Measurements from ENCODE around the gene ALOX15B.

ALOX15B gene

GRCh38 chr17:8089728-8090127, 50.9 kb downstream of the ALOX15B start:
- no peaks in the 10 kb centered on the region; the same call in none of the 2 replicates for H3K27me3 ChIP-seq (ENCODE audit: control insufficient read depth, insufficient read depth, low read length)
- no peak overlapping the region for H3K27ac ChIP-seq (ENCODE audit: low read depth, low read length)
- no peak overlapping the region for H3K4me3 ChIP-seq (ENCODE audit: low read depth, low read length)
- no peaks in the 10 kb centered on the region; the same call in 1 of the 2 replicates for H3K4me1 ChIP-seq (ENCODE audit: control insufficient read depth, insufficient read depth, low read length)
- H3K36me3 ChIP-seq (ENCODE audit: control insufficient read depth, insufficient read depth, low read length), result no peaks in the 10 kb centered on the region
- H3K9ac ChIP-seq (ENCODE audit: low read depth, low read length), result no peak overlapping the region
- no peaks in the 10 kb centered on the region for H3K9me3 ChIP-seq (ENCODE audit: control insufficient read depth, insufficient read depth, low read length)

DNA sequence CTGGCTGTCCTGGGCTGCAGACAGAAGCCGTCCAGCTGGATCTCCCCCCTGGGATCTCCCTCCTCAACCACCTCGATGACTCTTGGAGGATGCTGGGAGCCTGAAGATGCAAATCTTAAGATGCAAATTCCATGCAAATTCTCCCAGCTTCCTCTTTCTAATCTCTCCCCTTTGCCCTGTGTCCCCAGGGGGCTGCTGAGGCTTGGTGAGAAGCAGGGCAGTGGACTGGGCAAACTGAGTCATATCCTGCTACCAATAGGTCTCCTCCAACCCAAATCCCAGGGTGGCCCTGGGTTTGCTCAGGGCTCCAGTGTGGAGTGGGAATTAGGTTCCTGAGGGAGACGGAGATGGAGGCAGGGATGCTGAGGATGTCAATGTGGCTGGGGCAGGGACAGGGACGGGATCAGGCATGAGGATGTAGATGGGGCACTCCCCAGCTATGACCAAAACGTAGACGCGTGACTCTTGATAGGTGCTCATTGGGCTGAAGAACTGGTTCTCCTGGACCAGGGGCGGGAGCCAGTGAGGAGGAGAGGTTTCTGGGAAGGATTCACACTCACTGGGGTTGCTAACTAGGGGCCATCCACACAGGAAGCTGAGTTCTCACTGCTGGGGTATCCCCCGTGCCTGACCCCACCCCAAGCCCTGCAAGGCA, 52.3 kb downstream of the ALOX15B start:
- H3K27me3 ChIP-seq (ENCODE audit: control insufficient read depth, insufficient read depth, low read length), result no peaks in the 10 kb centered on the region; the same call in none of the 2 replicates
- H3K4me3 ChIP-seq (ENCODE audit: low read depth, low read length), result no peak overlapping the region
- no peak overlapping the region for H3K9ac ChIP-seq (ENCODE audit: low read depth, low read length)
- H3K4me1 ChIP-seq (ENCODE audit: control insufficient read depth, insufficient read depth, low read length), result no peaks in the 10 kb centered on the region; the same call in 1 of the 2 replicates
- no peaks in the 10 kb centered on the region for H3K36me3 ChIP-seq (ENCODE audit: control insufficient read depth, insufficient read depth, low read length)
- no peak overlapping the region for H3K27ac ChIP-seq (ENCODE audit: low read depth, low read length)
- H3K9me3 ChIP-seq (ENCODE audit: control insufficient read depth, insufficient read depth, low read length), result no peaks in the 10 kb centered on the region

DNA sequence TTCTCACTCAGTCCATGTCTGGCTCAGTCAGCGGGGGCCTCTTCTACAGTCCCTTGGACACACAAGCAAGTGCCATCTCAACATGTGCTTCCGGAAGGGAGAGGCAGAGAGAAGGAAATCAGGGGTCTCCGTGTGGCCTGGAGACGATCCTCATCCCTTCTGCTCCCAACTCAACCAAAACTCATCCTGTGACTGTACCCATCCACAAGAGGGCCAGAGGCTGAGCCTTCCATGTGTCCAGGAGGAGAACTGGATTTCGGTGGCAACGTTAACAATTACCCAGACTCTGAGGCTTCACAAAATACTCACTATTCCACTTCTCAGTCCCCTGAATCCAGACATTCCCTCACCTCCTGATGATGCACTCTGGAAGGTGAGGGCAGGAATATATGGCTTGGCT, 56.5 kb downstream of the ALOX15B start:
- Histone ChIP-seq H3K4me1 (ENCODE audit: control insufficient read depth, insufficient read depth, low read length) (no peaks in the 10 kb centered on the region; the same call in 1 of the 2 replicates), H3K9ac (ENCODE audit: low read depth, low read length) (no peak overlapping the region), H3K4me3 (ENCODE audit: low read depth, low read length) (no peak overlapping the region), H3K36me3 (ENCODE audit: control insufficient read depth, insufficient read depth, low read length) (no peaks in the 10 kb centered on the region), H3K9me3 (ENCODE audit: control insufficient read depth, insufficient read depth, low read length) (no peaks in the 10 kb centered on the region), H3K27ac (ENCODE audit: low read depth, low read length) (no peak overlapping the region), H3K27me3 (ENCODE audit: control insufficient read depth, insufficient read depth, low read length) (no peaks in the 10 kb centered on the region; the same call in 1 of the 2 replicates)

GRCh38 chr17:8096541-8096940, 57.7 kb downstream of the ALOX15B start:
- H3K27ac ChIP-seq (ENCODE audit: low read depth, low read length), result no peak overlapping the region
- no peaks in the 10 kb centered on the region for H3K9me3 ChIP-seq (ENCODE audit: control insufficient read depth, insufficient read depth, low read length)
- H3K36me3 ChIP-seq (ENCODE audit: control insufficient read depth, insufficient read depth, low read length), result no peaks in the 10 kb centered on the region
- no peaks in the 10 kb centered on the region; the same call in 1 of the 2 replicates for H3K27me3 ChIP-seq (ENCODE audit: control insufficient read depth, insufficient read depth, low read length)
- no peak overlapping the region for H3K4me3 ChIP-seq (ENCODE audit: low read depth, low read length)
- no peak overlapping the region for H3K9ac ChIP-seq (ENCODE audit: low read depth, low read length)
- H3K4me1 ChIP-seq (ENCODE audit: control insufficient read depth, insufficient read depth, low read length), result no peaks in the 10 kb centered on the region; the same call in 1 of the 2 replicates
